Ishikawa (cell line): ENCODE measurements around the gene LRRTM4.

Source experiments
- CEBPB ChIP-seq: IDR thresholded peaks from 2 replicates; pipeline ENCODE4 v1.6.1; 2012
- CREB1 ChIP-seq: IDR thresholded peaks from 2 replicates; pipeline ENCODE4 v1.6.1; 2012; ENCODE audit warnings: low read depth
- EGR1 ChIP-seq: IDR thresholded peaks from 2 replicates; pipeline ENCODE4 v1.6.1; 2012
- EP300 ChIP-seq: IDR thresholded peaks from 2 replicates; pipeline ENCODE4 v1.6.1; 2012; ENCODE audit warnings: borderline replicate concordance
- FOXM1 ChIP-seq: IDR thresholded peaks from 2 replicates; pipeline ENCODE4 v1.6.1; 2012; ENCODE audit warnings: low read depth, borderline replicate concordance
- MAX ChIP-seq: IDR thresholded peaks from 2 replicates; pipeline ENCODE4 v1.6.1; 2012
- NFIC ChIP-seq: IDR thresholded peaks from 2 replicates; pipeline ENCODE4 v1.6.1; 2012
- RAD21 ChIP-seq: IDR thresholded peaks from 2 replicates; pipeline ENCODE4 v1.6.1; 2012; ENCODE audit warnings: low read depth
- REST ChIP-seq: IDR thresholded peaks from 2 replicates; pipeline ENCODE4 v1.6.1; 2012; ENCODE audit warnings: low read depth, mild to moderate bottlenecking
- TAF1 ChIP-seq: IDR thresholded peaks from 2 replicates; pipeline ENCODE4 v1.6.1; 2012; ENCODE audit warnings: low read depth, mild to moderate bottlenecking
- TCF12 ChIP-seq: IDR thresholded peaks from 2 replicates; pipeline ENCODE4 v1.6.1; 2012; ENCODE audit warnings: low read depth
- TEAD4 ChIP-seq: IDR thresholded peaks from 2 replicates; pipeline ENCODE4 v1.6.1; 2012
- USF1 ChIP-seq: IDR thresholded peaks from 2 replicates; pipeline ENCODE4 v1.6.1; 2012
- YY1 ChIP-seq: IDR thresholded peaks from 2 replicates; pipeline ENCODE4 v1.6.1; 2012; ENCODE audit warnings: low read depth
- ZBTB7A ChIP-seq: IDR thresholded peaks from 2 replicates; pipeline ENCODE4 v1.6.1; 2012; ENCODE audit warnings: low read depth

The LRRTM4 gene

GRCh38 chr2:76826691-76827090 is 695.5 kb downstream of the LRRTM4 start:
- TF ChIP-seq ZBTB7A (no peak), FOXM1 (no peak), EGR1 (no peak), RAD21 (no peak), CEBPB (no peak), TAF1 (no peak), NFIC (no peak), TEAD4 (no peak), MAX (no peak), EP300 (no peak), YY1 (no peak), REST (no peak), CREB1 (no peak)

- TF ChIP-seq TAF1 (no peak), RAD21 (no peak), FOXM1 (no peak)
These were observed 696.8 kb downstream of the LRRTM4 start for GRCh38 chr2:76825140-76825970.

- TF ChIP-seq TCF12 (no peak), EGR1 (no peak), CEBPB (no peak), USF1 (no peak)
These were observed 700.4 kb downstream of the LRRTM4 start for GRCh38 chr2:76821731-76822130.

- TF ChIP-seq CEBPB, result no peak
- TF ChIP-seq ZBTB7A, result no peak
- TF ChIP-seq TEAD4, result no peak
- TF ChIP-seq YY1, result no peak
- no peak for TF ChIP-seq USF1
- no peak for TF ChIP-seq CREB1
- TF ChIP-seq REST, result no peak
- no peak for TF ChIP-seq FOXM1
- TF ChIP-seq RAD21, result no peak
- TF ChIP-seq EP300, result no peak
- no peak for TF ChIP-seq EGR1
- TF ChIP-seq TCF12, result no peak
These were observed 709.1 kb downstream of the LRRTM4 start for GRCh38 chr2:76813084-76813483.

GRCh38 chr2:76812156-76812555 is 710.0 kb downstream of the LRRTM4 start:
- no peak for TF ChIP-seq NFIC
- TF ChIP-seq CREB1, result no peak
- TF ChIP-seq EGR1, result no peak
- no peak for TF ChIP-seq TEAD4
- no peak for TF ChIP-seq MAX
- TF ChIP-seq REST, result no peak
- TF ChIP-seq FOXM1, result no peak
- no peak for TF ChIP-seq TCF12
- TF ChIP-seq USF1, result no peak
- TF ChIP-seq ZBTB7A, result no peak
- no peak for TF ChIP-seq RAD21
- TF ChIP-seq EP300, result no peak
- no peak for TF ChIP-seq YY1
